Pancreas (tissue), 10 donors: ENCODE measurements around the gene LAMA2. TPM values are rescaled to one million over a fixed set of nuclear protein-coding genes. Genes with fewer than 3 reads are reported as not detected.

Experiments
- ATAC-seq, 4 donors: fragments of 200-7000 bp; cut with Tn5 transposase; one replicate each; pipeline versions ENCODE4 v1.8.0 to v1.9.1; 2020; ENCODE audit warnings: mild to moderate bottlenecking in 4 of 4, moderate library complexity in 4 of 4
- DNase-seq, 6 donors: peaks; one replicate each; pipeline ENCODE4 v3.0.0-alpha.2; 2020
- FAIRE-seq: peaks from 2 replicates; lab custom pipeline; 2012; peaks lifted over from hg19 to GRCh38; lab: Jason Lieb, UNC
- H3K27ac ChIP-seq, 4 donors: fragments of 200-600 bp; sonication (generic); 1 replicate in 3 of 4; 2 replicates in 1 of 4; pipeline versions ENCODE4 v1.5.0 to v1.8.0; 2020
- H3K27me3 ChIP-seq, 4 donors: fragments of 200-600 bp; one replicate each; pipeline ENCODE4 v1.8.0; 2021
- H3K36me3 ChIP-seq, 3 donors: fragments of 200-600 bp; sonication (generic) in 1 of 3; one replicate each; pipeline versions ENCODE4 v1.5.0 to v1.8.0; 2020 to 2021
- H3K4me1 ChIP-seq, 3 donors: fragments of 200-600 bp; one replicate each; pipeline ENCODE4 v1.8.0; 2021
- H3K4me3 ChIP-seq, 4 donors: fragments of 200-600 bp; sonication (generic) in 2 of 4; one replicate each; pipeline versions ENCODE4 v1.5.0 to v1.8.0; 2020 to 2021
- H3K9me3 ChIP-seq, 4 donors: fragments of 200-600 bp; one replicate each; pipeline ENCODE4 v1.8.0; 2021
- WGBS, 2 donors: extraction: QIAGEN DNeasy Blood & Tissue Kit; methylation state at CpG; one replicate each; pipeline ENCODE4 v1.1.7; 2013; 5-methylcytosine and 5-hydroxymethylcytosine counted together
- intact Hi-C, 3 donors: fragments of 100-400 bp; cut with DNase I; formaldehyde crosslinking; loops; one replicate each; pipeline versions ENCODE4 v1.11.1 to v1.14.2; 2022
- polyA plus RNA-seq, 2 donors: library from polyadenylated mRNA; stranded (reverse); fragments of 200-250 nt; gene quantifications; one replicate each; pipeline ENCODE4 v1.2.3, GENCODE V29; 2013
- total RNA-seq, 6 donors: library from RNA; stranded (reverse); fragmentation: NEBNext Ultra II Directional in 4 of 6; extraction: Animal tissue kit (Norgen Biotek cat#: 25700) in 4 of 6; gene quantifications; one replicate each; pipeline versions ENCODE4 v1.2.1 to v1.2.4, GENCODE V29; 2021 to 2023
- TF ChIP-seq, protein P1 (sequence below), 4 donors: fragments of 200-600 bp; sonication (generic) in 3 of 4; IDR thresholded peaks; one replicate each; pipeline versions ENCODE4 v1.5.0 to v1.8.0; 2021; ENCODE audit warnings: antibody characterized with exemption in 4 of 4
- donor health status: healthy with polysubstance abuse.
- donor health status: DM: no; HTN: no; CAD: no; lungs with moderate emphysema.
- donor health status: DM: no; HTN: no; CAD: no.
- donor health status: control.
- donor health status: control.
- donor health status: Bipolar disorder and iron deficiency.
- donor health status: DM: yes; HTN: yes; CAD: no.
- donor health status: DM: no; HTN: no; CAD: no.
- donor health status: DM: no; HTN: no; CAD: no.
- donor health status: DM: yes; HTN: yes; CAD: no.

LAMA2 gene
- total and polyA plus RNA-seq, 8 donors: 1.2 to 26.2 (median 6.2) TPM

DNA sequence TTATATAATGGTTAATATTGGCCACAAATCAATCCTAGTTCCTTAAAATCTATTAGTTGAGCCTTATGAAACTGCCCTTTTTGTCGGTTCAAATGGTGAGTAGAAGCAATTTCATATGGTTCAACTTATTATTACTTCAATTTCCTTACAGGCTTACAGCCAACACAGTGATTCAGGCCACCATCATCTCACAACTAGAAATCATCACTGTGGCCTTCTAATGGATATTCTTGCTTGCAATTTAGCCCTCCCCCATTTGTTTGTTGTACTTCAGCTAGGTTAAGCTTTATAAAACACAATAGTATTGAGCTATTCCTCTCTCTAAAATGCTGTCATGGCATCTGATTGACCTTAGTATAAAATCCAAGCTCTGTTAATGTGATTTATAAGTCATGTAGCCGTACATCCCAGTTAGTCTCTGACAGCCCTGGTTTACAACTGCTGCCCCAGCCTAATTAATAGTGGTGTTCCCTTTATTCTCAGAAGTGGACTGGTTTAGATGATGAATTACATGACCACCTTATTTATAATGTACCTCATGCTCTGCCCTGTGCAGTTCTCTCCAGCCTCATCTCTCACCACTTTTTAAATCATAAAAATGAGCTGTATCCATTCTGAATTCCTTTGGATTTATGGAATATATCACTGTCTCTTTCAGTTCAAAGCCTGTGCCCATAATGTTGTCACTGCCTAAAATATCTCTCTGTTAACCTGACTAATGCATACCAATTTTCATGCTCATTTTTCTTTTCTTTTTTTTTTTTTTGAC lies 36.7 kb downstream of the LAMA2 start:
- 62 to 73% methylated on average over 2 of the region's 2 CpGs for WGBS, 2 donors
- intact Hi-C loops: no loop called here

DNA sequence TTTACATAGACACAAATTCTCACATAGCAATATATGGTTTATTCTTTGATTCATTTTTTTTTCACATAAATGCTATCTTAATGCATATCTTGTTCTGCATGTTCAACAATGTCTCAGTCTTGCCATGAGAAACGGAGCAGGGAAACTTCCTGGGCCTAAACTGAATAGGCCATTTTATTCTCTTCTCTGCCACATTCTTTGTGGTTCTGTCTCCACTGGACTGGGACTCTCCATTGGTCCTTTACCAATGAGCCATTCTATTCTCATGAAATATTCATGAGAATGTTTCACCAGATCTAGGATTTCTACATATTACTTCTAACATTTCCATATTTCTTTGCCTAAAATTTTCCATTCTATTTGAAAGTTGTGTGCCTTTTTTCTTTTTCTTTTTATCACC lies 42.8 kb downstream of the LAMA2 start:
- DNase-seq (no peak), FAIRE-seq (no peak), ATAC-seq (no peak)
- Histone ChIP-seq H3K4me3 (no peak overlapping the region), H3K4me1 (no peaks in the 10 kb centered on the region), H3K9me3 (no peaks in the 10 kb centered on the region), H3K27me3 (no peaks in the 10 kb centered on the region), H3K27ac (no peak overlapping the region), H3K36me3 (no peaks in the 10 kb centered on the region)
- intact Hi-C loops: no loop called here
- TF ChIP-seq, protein P1, sequence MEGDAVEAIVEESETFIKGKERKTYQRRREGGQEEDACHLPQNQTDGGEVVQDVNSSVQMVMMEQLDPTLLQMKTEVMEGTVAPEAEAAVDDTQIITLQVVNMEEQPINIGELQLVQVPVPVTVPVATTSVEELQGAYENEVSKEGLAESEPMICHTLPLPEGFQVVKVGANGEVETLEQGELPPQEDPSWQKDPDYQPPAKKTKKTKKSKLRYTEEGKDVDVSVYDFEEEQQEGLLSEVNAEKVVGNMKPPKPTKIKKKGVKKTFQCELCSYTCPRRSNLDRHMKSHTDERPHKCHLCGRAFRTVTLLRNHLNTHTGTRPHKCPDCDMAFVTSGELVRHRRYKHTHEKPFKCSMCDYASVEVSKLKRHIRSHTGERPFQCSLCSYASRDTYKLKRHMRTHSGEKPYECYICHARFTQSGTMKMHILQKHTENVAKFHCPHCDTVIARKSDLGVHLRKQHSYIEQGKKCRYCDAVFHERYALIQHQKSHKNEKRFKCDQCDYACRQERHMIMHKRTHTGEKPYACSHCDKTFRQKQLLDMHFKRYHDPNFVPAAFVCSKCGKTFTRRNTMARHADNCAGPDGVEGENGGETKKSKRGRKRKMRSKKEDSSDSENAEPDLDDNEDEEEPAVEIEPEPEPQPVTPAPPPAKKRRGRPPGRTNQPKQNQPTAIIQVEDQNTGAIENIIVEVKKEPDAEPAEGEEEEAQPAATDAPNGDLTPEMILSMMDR (IDR thresholded peaks at IDR 0.05): no peak
- 54 to 72% methylated on average over 1 of the region's 1 CpG for WGBS, 2 donors

More for the DNA sequence above, 36.7 kb downstream of the LAMA2 start:
- Histone ChIP-seq H3K27me3 (no peaks in the 10 kb centered on the region), H3K9me3 (no peaks in the 10 kb centered on the region), H3K4me3 (no peak overlapping the region), H3K27ac (no peak overlapping the region), H3K4me1 (no peaks in the 10 kb centered on the region), H3K36me3 (no peaks in the 10 kb centered on the region)
- no peak for ATAC-seq
- TF ChIP-seq, protein P1 (IDR thresholded peaks at IDR 0.05): no peak
- no peak for DNase-seq
- no peak for FAIRE-seq

DNA sequence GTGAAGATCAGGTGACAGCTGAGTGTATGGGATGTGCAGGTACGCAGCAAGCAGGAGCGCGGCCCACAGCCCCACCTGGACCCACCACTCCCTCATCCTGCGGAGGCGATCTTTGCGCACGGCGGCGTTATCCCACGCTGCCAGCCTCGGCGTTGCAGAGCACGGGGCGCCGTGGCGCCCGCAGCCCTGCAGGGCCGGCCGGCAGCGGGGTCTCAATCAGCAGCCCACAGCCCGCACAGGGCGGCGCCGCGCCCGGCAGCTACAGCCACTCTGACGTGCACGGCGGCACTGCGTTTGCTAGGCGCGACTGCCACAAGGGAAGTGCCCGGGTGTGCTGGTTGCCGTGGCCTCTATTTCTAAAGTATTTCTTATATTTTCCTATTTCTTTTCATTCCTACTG lies 46.9 kb downstream of the LAMA2 start:
- ATAC-seq: no peak
- FAIRE-seq: no peak
- Histone ChIP-seq H3K4me1 (no peaks in the 10 kb centered on the region), H3K27ac (no peak overlapping the region), H3K4me3 (no peak overlapping the region), H3K27me3 (no peaks in the 10 kb centered on the region), H3K36me3 (no peaks in the 10 kb centered on the region), H3K9me3 (no peaks in the 10 kb centered on the region)
- TF ChIP-seq, protein P1 (IDR thresholded peaks at IDR 0.05): no peak
- DNase-seq: peak in 2 of 6 donors; percentile 41 to 45
- intact Hi-C loops: no loop called here
- 21 to 24% methylated on average over 21 to 34 of the region's 34 CpGs for WGBS, 2 donors

DNA sequence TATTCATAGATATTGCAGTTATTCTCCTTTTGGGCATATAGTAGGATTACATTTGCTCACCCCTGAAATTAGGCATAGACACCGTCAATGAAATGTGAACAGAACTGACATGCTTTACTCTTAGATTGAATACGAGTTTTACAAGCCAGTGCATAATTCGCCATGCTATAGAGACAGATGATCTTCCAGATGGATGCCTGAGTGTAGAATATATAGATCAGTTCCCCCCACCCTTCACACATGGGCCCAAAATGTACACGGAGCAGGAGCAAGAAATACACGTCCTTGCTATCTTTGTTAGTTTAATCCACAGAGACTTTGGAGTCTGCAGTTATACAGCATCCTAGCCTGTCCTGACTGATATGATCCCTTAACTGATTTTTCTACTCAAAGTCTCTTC lies 47.4 kb downstream of the LAMA2 start:
- intact Hi-C loops: no loop called here
- TF ChIP-seq, protein P1 (IDR thresholded peaks at IDR 0.05): no peak
- H3K9me3 ChIP-seq: no peaks in the 10 kb centered on the region

DNA sequence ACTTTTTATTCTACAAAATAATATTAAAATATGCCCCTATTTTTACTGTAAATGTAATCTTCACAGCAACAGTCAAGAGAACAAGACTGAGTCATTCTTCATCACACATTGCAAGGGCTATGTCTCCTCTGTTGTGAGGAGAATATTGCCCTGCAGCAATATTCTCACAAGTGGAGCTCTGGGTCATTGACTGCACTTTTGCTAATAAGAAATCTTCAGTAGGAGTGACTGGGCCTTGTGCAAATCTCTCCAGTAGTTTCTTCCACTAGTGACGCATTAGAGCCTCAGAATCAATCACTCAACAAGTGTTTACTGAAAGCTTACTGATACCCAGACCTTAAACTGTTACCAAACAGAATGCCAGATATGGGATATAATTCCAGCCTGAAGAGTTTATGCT lies 49.1 kb downstream of the LAMA2 start:
- Histone ChIP-seq H3K4me1 (no peaks in the 10 kb centered on the region), H3K9me3 (no peaks in the 10 kb centered on the region), H3K27me3 (no peaks in the 10 kb centered on the region), H3K4me3 (no peak overlapping the region), H3K27ac (no peak overlapping the region), H3K36me3 (no peaks in the 10 kb centered on the region)
- TF ChIP-seq, protein P1 (IDR thresholded peaks at IDR 0.05): no peak
- ATAC-seq (no peak), FAIRE-seq (no peak), DNase-seq (no peak)
- intact Hi-C loops: no loop called here
- WGBS, 2 donors: 22 to 32% methylated on average over 1 of the region's 1 CpG

More for the DNA sequence above, 47.4 kb downstream of the LAMA2 start:
- ATAC-seq (no peak), DNase-seq (no peak), FAIRE-seq (no peak)
- WGBS, 2 donors: 43 to 47% methylated on average over 5 of the region's 5 CpGs
- Histone ChIP-seq H3K36me3 (no peaks in the 10 kb centered on the region), H3K4me3 (no peak overlapping the region), H3K27me3 (no peaks in the 10 kb centered on the region), H3K27ac (no peak overlapping the region), H3K4me1 (no peaks in the 10 kb centered on the region)
